Measurements from ENCODE around the gene KIN. TPM values are rescaled to one million over a fixed set of nuclear protein-coding genes. Genes with fewer than 3 reads are reported as not detected.

The KIN gene
- total RNA-seq, 1 donor, result 5.8 TPM

DNA sequence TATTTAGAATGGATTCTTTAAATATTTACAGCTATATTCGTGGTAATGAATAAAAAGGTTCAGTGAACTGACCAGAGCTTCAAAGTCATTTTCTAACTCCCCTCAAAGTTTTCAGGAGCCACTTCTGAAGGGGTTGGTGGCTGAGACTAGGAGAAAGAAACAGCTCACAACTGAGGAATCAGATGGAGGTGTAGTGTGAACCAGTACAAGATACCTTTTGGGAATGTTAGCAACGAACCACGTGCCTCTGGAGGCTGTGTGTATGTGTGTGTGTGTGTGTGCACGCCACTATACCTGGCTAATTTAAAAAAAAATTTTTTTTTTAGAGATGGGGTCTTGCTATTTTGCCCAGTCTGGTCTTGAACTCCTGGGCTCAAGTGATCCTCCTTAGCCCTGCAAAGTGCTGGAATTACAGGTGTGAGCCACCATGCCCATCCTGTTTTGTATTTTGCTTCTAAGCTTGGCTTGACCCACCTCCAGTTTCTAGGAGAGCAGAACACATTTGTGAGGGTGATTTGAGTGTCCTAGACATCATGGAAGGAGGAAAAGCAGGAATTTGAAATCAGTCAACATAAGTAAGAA is 21.0 kb upstream of the KIN start:
- Histone ChIP-seq H4K20me1 (ENCODE audit: insufficient read depth, low read length) (peaks cover 12% of the 10 kb centered on the region), H3K4me1 (ENCODE audit: insufficient read depth, low read length) (no peaks in the 10 kb centered on the region), H3K36me3 (ENCODE audit: insufficient read depth, low read length) (peaks cover 41% of the 10 kb centered on the region), H3K4me3 (ENCODE audit: insufficient read depth, low read length) (no peak overlapping the region), H3K9me3 (ENCODE audit: low read depth, low read length) (no peaks in the 10 kb centered on the region), H3K27me3 (ENCODE audit: insufficient read depth, low read length) (no peaks in the 10 kb centered on the region), H3K4me2 (ENCODE audit: insufficient read depth, low read length) (no peak overlapping the region), H3K27ac (ENCODE audit: low read depth, low read length) (no peak overlapping the region), H3K79me2 (ENCODE audit: insufficient read depth, low read length) (peaks cover 10% of the 10 kb centered on the region), H2AFZ (ENCODE audit: low read length) (no peak overlapping the region)
- TF ChIP-seq, protein P1, sequence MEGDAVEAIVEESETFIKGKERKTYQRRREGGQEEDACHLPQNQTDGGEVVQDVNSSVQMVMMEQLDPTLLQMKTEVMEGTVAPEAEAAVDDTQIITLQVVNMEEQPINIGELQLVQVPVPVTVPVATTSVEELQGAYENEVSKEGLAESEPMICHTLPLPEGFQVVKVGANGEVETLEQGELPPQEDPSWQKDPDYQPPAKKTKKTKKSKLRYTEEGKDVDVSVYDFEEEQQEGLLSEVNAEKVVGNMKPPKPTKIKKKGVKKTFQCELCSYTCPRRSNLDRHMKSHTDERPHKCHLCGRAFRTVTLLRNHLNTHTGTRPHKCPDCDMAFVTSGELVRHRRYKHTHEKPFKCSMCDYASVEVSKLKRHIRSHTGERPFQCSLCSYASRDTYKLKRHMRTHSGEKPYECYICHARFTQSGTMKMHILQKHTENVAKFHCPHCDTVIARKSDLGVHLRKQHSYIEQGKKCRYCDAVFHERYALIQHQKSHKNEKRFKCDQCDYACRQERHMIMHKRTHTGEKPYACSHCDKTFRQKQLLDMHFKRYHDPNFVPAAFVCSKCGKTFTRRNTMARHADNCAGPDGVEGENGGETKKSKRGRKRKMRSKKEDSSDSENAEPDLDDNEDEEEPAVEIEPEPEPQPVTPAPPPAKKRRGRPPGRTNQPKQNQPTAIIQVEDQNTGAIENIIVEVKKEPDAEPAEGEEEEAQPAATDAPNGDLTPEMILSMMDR (IDR thresholded peaks at IDR 0.05; ENCODE audit: extremely low read depth, low read depth, low read length), result no peak
- no peak for DNase-seq (ENCODE audit: insufficient read length, low spot score, missing footprints)

DNA sequence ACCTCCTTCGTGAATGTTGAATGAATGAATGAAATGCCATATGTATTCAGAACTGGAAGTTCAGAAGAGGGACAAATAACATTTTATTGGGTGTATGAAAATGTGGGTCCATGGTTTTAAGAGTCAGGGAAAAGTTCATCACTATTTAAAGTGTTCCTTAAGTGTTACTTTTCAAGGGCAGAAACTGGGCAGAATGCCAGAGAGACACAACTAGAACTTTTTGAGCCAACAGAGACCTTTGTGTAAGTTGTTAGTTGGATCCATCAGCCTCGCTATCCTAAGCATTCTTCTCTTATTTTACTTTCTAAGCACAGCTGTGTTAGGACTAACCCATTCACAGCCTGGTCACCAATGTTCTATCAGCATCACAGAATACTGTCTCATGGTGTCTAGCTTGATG is 16.9 kb upstream of the KIN start:
- peaks cover 78% of the 10 kb centered on the region for H3K36me3 ChIP-seq (ENCODE audit: insufficient read depth, low read length)

DNA sequence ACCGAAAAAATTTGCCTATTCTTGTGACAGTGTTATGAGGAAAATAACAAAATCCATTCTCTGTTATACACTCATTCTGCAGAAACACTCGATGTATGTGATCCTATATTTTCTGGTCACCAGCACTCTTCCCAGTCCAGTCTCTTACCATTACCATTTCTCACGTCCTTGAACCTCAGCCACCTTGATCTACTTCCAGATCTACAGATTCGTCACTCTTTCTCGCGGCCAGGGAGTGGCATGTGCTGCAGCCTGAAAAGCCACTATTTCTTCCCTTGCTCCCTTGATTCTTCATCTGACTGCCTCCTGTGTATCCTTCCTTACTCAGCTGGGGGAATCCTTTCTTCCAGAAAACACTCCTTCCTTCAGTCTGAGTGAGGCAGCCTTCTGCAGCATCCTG is 16.4 kb upstream of the KIN start:
- Histone ChIP-seq H3K9me3 (ENCODE audit: low read depth, low read length) (no peaks in the 10 kb centered on the region), H3K27me3 (ENCODE audit: insufficient read depth, low read length) (no peaks in the 10 kb centered on the region), H3K27ac (ENCODE audit: low read depth, low read length) (no peak overlapping the region), H3K36me3 (ENCODE audit: insufficient read depth, low read length) (peaks cover 83% of the 10 kb centered on the region), H3K4me2 (ENCODE audit: insufficient read depth, low read length) (no peak overlapping the region), H3K4me3 (ENCODE audit: insufficient read depth, low read length) (no peak overlapping the region), H3K79me2 (ENCODE audit: insufficient read depth, low read length) (peaks cover 14% of the 10 kb centered on the region), H2AFZ (ENCODE audit: low read length) (no peak overlapping the region), H3K4me1 (ENCODE audit: insufficient read depth, low read length) (no peaks in the 10 kb centered on the region), H4K20me1 (ENCODE audit: insufficient read depth, low read length) (peaks cover 12% of the 10 kb centered on the region)
- DNase-seq (ENCODE audit: insufficient read length, low spot score, missing footprints), result no peak
- TF ChIP-seq, protein P1 (IDR thresholded peaks at IDR 0.05; ENCODE audit: extremely low read depth, low read depth, low read length), result no peak

More for the DNA sequence above, 16.9 kb upstream of the KIN start:
- H3K9me3 ChIP-seq (ENCODE audit: low read depth, low read length), result no peaks in the 10 kb centered on the region
- H3K79me2 ChIP-seq (ENCODE audit: insufficient read depth, low read length), result peaks cover 10% of the 10 kb centered on the region
- no peak overlapping the region for H3K4me2 ChIP-seq (ENCODE audit: insufficient read depth, low read length)
- H3K27ac ChIP-seq (ENCODE audit: low read depth, low read length), result no peak overlapping the region
- no peak overlapping the region for H2AFZ ChIP-seq (ENCODE audit: low read length)
- H3K4me1 ChIP-seq (ENCODE audit: insufficient read depth, low read length), result no peaks in the 10 kb centered on the region
- TF ChIP-seq, protein P1 (IDR thresholded peaks at IDR 0.05; ENCODE audit: extremely low read depth, low read depth, low read length), result no peak
- DNase-seq (ENCODE audit: insufficient read length, low spot score, missing footprints), result no peak
- no peak overlapping the region for H3K4me3 ChIP-seq (ENCODE audit: insufficient read depth, low read length)
- peaks cover 12% of the 10 kb centered on the region for H4K20me1 ChIP-seq (ENCODE audit: insufficient read depth, low read length)
- H3K27me3 ChIP-seq (ENCODE audit: insufficient read depth, low read length), result no peaks in the 10 kb centered on the region

DNA sequence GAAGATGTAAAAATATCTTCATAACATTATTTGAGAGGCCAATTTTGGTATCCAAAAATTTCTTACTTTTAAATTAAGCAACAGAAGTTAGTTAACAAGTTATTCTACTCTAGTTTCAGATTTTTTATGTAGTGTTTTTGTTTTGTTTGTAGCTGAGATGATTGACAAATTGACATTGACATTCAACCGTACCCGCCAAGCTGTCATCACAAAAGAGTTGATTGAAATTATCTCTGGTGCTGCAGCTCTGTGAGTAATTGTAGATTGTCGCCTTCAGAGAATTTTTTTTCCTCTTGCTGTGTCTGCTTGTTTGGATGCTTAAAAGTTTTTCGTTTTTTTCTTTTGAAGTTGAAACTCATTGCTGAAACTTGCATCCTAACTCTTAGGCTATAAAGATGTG is 14.8 kb upstream of the KIN start:
- no peaks in the 10 kb centered on the region for H3K9me3 ChIP-seq (ENCODE audit: low read depth, low read length)
- no peak overlapping the region for H3K4me3 ChIP-seq (ENCODE audit: insufficient read depth, low read length)
- TF ChIP-seq, protein P1 (IDR thresholded peaks at IDR 0.05; ENCODE audit: extremely low read depth, low read depth, low read length), result no peak
- H3K4me2 ChIP-seq (ENCODE audit: insufficient read depth, low read length), result no peak overlapping the region
- no peak overlapping the region for H3K27ac ChIP-seq (ENCODE audit: low read depth, low read length)
- peaks cover 7% of the 10 kb centered on the region for H3K4me1 ChIP-seq (ENCODE audit: insufficient read depth, low read length)
- H3K36me3 ChIP-seq (ENCODE audit: insufficient read depth, low read length), result peaks cover 79% of the 10 kb centered on the region
- no peak overlapping the region for H2AFZ ChIP-seq (ENCODE audit: low read length)
- H3K79me2 ChIP-seq (ENCODE audit: insufficient read depth, low read length), result peaks cover 14% of the 10 kb centered on the region
- no peaks in the 10 kb centered on the region for H3K27me3 ChIP-seq (ENCODE audit: insufficient read depth, low read length)
- H4K20me1 ChIP-seq (ENCODE audit: insufficient read depth, low read length), result peaks cover 12% of the 10 kb centered on the region
- no peak for DNase-seq (ENCODE audit: insufficient read length, low spot score, missing footprints)

Measured in osteoblast (primary cell).